T-helper 17 cell (primary cell): Measurements from ENCODE around the gene VEGFC. TPM values are rescaled to one million over a fixed set of nuclear protein-coding genes. Genes with fewer than 3 reads are reported as not detected.

Source experiments
- ATAC-seq: fragments of 150-1000 bp; cut with Tn5 transposase; 2 replicates; pipeline ENCODE4 v1.10.0; 2021; ENCODE audit warnings: mild to moderate bottlenecking, moderate library complexity
- DNase-seq, 3 donors: peaks; one replicate each; pipeline versions ENCODE4 v3.0.0 to v3.0.0-alpha.2; 2020 to 2021
- H3K9me3 ChIP-seq: one replicate; pipeline ENCODE4 v1.7.0; 2013; ENCODE audit warnings: low read length, mild to moderate bottlenecking; ENCODE audit not compliant: control insufficient read depth, poor library complexity, severe bottlenecking
- H3K27ac Mint-ChIP-seq: one replicate; pipeline ENCODE4 v1.8.0; 2022; ENCODE audit warnings: mild to moderate bottlenecking, moderate library complexity, mixed read lengths
- H3K27me3 Mint-ChIP-seq: one replicate; pipeline ENCODE4 v1.8.0; 2022; ENCODE audit warnings: mixed read lengths
- H3K36me3 Mint-ChIP-seq: one replicate; pipeline ENCODE4 v1.8.0; 2022; ENCODE audit warnings: low read depth, mixed read lengths
- H3K4me1 Mint-ChIP-seq: one replicate; pipeline ENCODE4 v1.8.0; 2022; ENCODE audit warnings: mild to moderate bottlenecking, mixed read lengths
- H3K4me3 Mint-ChIP-seq: one replicate; pipeline ENCODE4 v1.8.0; 2022; ENCODE audit warnings: mild to moderate bottlenecking, moderate library complexity, mixed read lengths
- total RNA-seq, 4 donors: library from RNA in 2 of 4; stranded (reverse) in 2 of 4; gene quantifications; one replicate each; pipeline ENCODE4 v1.2.3 and lab custom pipeline; 2022 to 2026

The VEGFC gene
- total RNA-seq, 2 donors from 2014 or later, result 1.8 TPM; not detected in 1

- Mint-ChIP-seq H3K4me1 (no peaks in the 10 kb centered on the region), H3K36me3 (no peaks in the 10 kb centered on the region), H3K27ac (no peak overlapping the region), H3K4me3 (no peak overlapping the region), H3K27me3 (no peaks in the 10 kb centered on the region)
- no peak for DNase-seq
- H3K9me3 ChIP-seq, result no peaks in the 10 kb centered on the region
- no peak for ATAC-seq
Observed at GRCh38 chr4:176745902-176746301, 46.8 kb downstream of the VEGFC start.

DNA sequence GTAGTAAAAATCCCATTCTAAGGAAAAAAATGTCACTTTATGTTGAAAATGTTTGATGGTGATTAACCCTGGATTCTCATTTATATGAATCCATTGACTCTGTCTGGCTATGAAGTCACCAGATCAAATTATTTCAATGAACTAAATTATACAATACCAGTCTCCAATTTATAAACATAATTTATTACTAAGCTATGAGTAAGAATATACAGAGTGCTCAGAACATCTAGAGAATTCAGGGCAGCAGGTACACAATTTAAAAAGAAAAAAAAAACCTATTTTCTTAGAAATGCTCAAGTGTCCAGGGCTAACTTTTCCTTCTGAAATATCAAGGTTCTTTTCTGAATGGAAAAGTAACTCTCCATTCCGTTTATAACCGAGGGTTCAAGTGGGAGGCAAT, 48.6 kb downstream of the VEGFC start:
- Mint-ChIP-seq H3K27me3 (no peaks in the 10 kb centered on the region), H3K27ac (no peak overlapping the region), H3K4me1 (no peaks in the 10 kb centered on the region), H3K4me3 (no peak overlapping the region), H3K36me3 (no peaks in the 10 kb centered on the region)
- ATAC-seq (no peak), DNase-seq (no peak)
- no peaks in the 10 kb centered on the region for H3K9me3 ChIP-seq

GRCh38 chr4:176742211-176742610, 50.5 kb downstream of the VEGFC start:
- no peak for DNase-seq
- no peak overlapping the region for H3K4me3 Mint-ChIP-seq
- H3K27ac Mint-ChIP-seq, result no peak overlapping the region
- no peaks in the 10 kb centered on the region for H3K4me1 Mint-ChIP-seq
- H3K36me3 Mint-ChIP-seq, result no peaks in the 10 kb centered on the region
- H3K9me3 ChIP-seq, result no peaks in the 10 kb centered on the region
- H3K27me3 Mint-ChIP-seq, result no peaks in the 10 kb centered on the region
- no peak for ATAC-seq

- H3K27me3 Mint-ChIP-seq, result no peaks in the 10 kb centered on the region
- ATAC-seq, result no peak
- DNase-seq, result no peak
- H3K9me3 ChIP-seq, result no peaks in the 10 kb centered on the region
- H3K4me1 Mint-ChIP-seq, result no peaks in the 10 kb centered on the region
- no peak overlapping the region for H3K4me3 Mint-ChIP-seq
- H3K36me3 Mint-ChIP-seq, result no peaks in the 10 kb centered on the region
- no peak overlapping the region for H3K27ac Mint-ChIP-seq
Observed at GRCh38 chr4:176741253-176741652, 51.5 kb downstream of the VEGFC start.

DNA sequence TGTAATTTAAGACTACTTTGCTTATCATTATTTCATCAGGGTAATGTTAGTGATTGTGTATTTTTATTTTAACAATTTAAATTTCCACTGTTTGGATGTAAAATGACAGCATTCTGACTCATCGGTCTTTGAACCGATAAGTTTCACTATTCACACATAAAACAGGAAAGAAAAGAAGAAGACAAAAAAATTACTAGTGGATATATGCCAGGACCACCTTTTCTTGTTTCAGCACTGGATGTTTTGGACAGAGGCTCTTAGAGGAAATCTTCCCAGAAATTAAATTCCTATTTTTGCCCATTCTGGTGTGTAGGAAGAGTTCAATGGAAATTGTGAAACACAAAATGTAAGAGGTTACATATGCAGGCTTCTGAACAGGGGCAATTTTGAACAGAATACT, 57.4 kb downstream of the VEGFC start:
- Mint-ChIP-seq H3K36me3 (no peaks in the 10 kb centered on the region), H3K4me3 (no peak overlapping the region), H3K27me3 (no peaks in the 10 kb centered on the region), H3K27ac (no peak overlapping the region), H3K4me1 (no peaks in the 10 kb centered on the region)
- H3K9me3 ChIP-seq, result no peaks in the 10 kb centered on the region
- DNase-seq (no peak), ATAC-seq (no peak)

DNA sequence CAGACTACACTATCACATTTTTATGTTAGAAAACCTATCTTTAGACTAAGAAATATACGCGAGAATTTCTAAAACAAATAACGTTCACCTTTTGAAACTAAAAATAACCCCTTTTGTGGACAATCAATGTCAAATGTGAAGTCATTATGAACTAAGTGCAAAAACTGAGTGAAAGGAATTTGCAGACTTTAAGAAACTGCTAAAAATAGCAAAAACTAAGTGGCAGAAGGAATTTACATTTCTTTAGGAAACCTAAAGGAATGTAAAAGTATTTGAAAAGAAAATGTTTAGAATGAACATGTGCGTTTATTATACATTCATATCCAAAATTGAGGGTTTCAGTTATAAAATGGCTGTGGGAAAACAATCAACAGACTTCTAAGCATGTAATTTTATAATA, 58.3 kb downstream of the VEGFC start:
- Mint-ChIP-seq H3K36me3 (no peaks in the 10 kb centered on the region), H3K27me3 (no peaks in the 10 kb centered on the region), H3K4me3 (no peak overlapping the region), H3K27ac (no peak overlapping the region), H3K4me1 (no peaks in the 10 kb centered on the region)
- DNase-seq, result no peak
- no peaks in the 10 kb centered on the region for H3K9me3 ChIP-seq
- no peak for ATAC-seq

DNA sequence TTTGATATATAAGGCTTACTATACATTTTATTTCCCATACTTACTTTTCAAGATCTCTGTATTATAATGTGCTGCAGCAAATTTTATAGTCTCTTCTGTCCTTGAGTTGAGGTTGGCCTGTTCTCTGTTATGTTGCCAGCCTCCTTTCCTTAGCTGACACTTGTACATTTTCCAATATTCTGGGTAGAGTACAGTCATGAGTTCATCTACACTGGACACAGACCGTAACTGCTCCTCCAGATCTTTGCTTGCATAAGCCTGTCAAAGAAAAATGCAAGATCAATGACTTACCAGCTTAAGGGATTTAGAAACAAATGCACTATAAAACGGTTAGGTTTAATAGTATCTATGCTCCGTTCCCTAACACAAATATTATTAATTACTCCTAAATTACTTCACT, 63.2 kb downstream of the VEGFC start:
- no peaks in the 10 kb centered on the region for H3K27me3 Mint-ChIP-seq
- DNase-seq (no peak), ATAC-seq (no peak)
- no peaks in the 10 kb centered on the region for H3K36me3 Mint-ChIP-seq
- H3K4me1 Mint-ChIP-seq, result no peaks in the 10 kb centered on the region
- no peak overlapping the region for H3K27ac Mint-ChIP-seq
- H3K4me3 Mint-ChIP-seq, result no peak overlapping the region
- no peaks in the 10 kb centered on the region for H3K9me3 ChIP-seq

DNA sequence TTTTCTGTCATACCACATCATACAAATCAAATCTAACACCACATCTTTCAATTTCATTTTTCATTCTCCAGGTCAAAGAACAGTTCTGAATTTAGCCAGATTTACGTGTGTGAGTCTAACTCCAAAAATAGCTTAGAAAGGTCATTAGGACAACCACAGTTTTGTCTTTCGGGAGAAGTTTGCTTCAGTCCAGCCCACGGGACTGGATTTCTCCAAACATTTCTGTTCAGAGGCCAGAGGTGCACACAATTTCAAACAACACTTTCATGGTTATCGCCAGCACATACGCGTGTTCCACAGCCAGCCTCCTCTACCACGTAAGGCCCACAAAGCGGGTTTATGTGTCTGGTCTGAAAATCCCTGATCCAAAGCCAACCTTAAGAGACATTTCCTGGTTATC, 65.9 kb downstream of the VEGFC start:
- no peak overlapping the region for H3K27ac Mint-ChIP-seq
- no peaks in the 10 kb centered on the region for H3K27me3 Mint-ChIP-seq
- ATAC-seq (no peak), DNase-seq (no peak)
- H3K36me3 Mint-ChIP-seq, result no peaks in the 10 kb centered on the region
- H3K4me3 Mint-ChIP-seq, result no peak overlapping the region
- no peaks in the 10 kb centered on the region for H3K4me1 Mint-ChIP-seq
- H3K9me3 ChIP-seq, result no peaks in the 10 kb centered on the region

DNA sequence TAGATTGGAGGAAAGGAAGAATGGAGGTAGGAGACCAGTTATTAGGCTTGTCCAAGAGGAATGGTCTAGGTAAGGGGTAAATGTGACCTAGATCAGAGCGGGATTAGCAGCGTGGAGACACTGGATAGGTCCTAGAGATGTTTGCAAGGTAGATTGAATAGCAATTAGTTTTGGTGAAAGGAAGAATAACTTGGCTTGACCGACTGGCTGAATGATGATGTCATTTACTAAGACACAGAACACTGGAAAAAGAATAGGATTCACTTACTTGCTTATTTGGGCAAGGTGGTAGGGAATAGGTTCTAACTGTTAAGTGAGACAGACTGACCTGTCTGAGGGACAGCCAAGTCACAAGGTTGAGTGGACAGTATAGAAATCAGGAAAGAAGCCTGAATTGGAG, 71.3 kb downstream of the VEGFC start:
- Mint-ChIP-seq H3K4me1 (no peaks in the 10 kb centered on the region), H3K27ac (no peak overlapping the region)

DNA sequence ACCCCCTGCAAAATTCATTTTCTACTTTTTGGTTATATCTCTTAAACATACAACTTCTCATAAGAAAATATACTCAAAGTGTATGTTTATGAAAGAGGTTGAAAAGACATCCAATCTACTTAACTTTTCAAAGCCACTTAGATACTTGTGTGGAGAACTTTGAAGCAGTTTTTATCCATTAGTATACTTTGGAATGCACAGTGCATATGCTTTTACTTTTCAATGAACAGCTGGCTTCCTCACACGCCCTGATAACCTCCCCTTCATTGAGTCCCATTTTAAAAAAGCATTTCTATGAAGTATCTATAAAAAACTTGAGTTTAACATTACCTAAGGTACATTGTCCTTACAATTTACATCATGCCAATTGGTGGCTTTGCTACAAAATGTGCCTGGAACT, 73.8 kb downstream of the VEGFC start:
- ATAC-seq, result no peak
- DNase-seq, result no peak
- H3K36me3 Mint-ChIP-seq, result no peaks in the 10 kb centered on the region
- H3K27ac Mint-ChIP-seq, result no peak overlapping the region
- no peaks in the 10 kb centered on the region for H3K9me3 ChIP-seq
- no peaks in the 10 kb centered on the region for H3K27me3 Mint-ChIP-seq
- no peak overlapping the region for H3K4me3 Mint-ChIP-seq
- H3K4me1 Mint-ChIP-seq, result no peaks in the 10 kb centered on the region

More for the DNA sequence above, 71.3 kb downstream of the VEGFC start:
- ATAC-seq, result no peak
- H3K36me3 Mint-ChIP-seq, result no peaks in the 10 kb centered on the region
- no peaks in the 10 kb centered on the region for H3K27me3 Mint-ChIP-seq
- no peaks in the 10 kb centered on the region for H3K9me3 ChIP-seq
- H3K4me3 Mint-ChIP-seq, result no peak overlapping the region
- DNase-seq, result no peak

DNA sequence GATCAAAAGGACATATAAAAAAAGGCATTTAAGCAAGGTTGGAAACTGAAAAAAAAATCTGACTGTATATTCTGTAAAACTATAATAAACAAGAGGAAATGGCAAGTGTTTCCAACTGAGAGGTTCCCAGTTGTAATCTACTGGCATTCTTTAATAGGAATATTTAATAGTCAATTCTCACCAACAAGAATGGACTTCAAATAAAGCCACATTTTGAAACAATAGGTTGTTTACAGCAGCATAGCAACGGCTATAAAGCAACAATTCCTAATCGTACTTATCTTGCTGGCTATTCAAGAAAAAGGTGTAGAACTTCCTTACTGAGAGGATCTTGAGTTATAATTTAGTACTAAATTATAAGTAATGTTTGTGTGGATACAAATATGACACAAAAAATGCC, 75.5 kb downstream of the VEGFC start:
- H3K27ac Mint-ChIP-seq, result no peak overlapping the region
- no peaks in the 10 kb centered on the region for H3K4me1 Mint-ChIP-seq
- no peaks in the 10 kb centered on the region for H3K9me3 ChIP-seq
- no peaks in the 10 kb centered on the region for H3K36me3 Mint-ChIP-seq
- no peak overlapping the region for H3K4me3 Mint-ChIP-seq
- ATAC-seq (no peak), DNase-seq (no peak)
- no peaks in the 10 kb centered on the region for H3K27me3 Mint-ChIP-seq

DNA sequence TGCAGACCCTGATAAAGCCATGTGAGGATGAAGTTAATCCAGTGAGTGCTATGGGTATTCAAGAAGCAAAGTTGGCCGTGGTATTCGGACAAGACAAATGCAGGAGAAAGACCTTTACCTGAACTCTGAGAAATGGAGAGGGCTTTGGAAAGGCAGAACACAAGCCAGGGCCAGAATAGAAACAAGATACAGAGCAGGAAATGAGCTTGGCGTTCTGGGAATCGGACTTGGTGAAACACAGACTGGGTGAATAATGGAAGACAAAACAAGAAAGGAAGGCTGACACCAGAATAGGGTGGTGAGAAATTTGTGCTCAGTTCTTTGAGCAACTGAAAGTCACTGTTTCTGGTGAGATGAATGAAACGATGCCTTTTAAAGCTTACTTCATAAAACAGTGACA, 83.3 kb downstream of the VEGFC start:
- Mint-ChIP-seq H3K4me1 (no peaks in the 10 kb centered on the region), H3K27ac (no peak overlapping the region), H3K4me3 (no peak overlapping the region), H3K27me3 (no peaks in the 10 kb centered on the region), H3K36me3 (no peaks in the 10 kb centered on the region)
- DNase-seq (no peak), ATAC-seq (no peak)
- no peaks in the 10 kb centered on the region for H3K9me3 ChIP-seq

GRCh38 chr4:176708771-176709311, 83.9 kb downstream of the VEGFC start:
- no peaks in the 10 kb centered on the region for H3K4me1 Mint-ChIP-seq
- ATAC-seq, result no peak
- no peak for DNase-seq
- H3K27me3 Mint-ChIP-seq, result no peaks in the 10 kb centered on the region
- H3K36me3 Mint-ChIP-seq, result no peaks in the 10 kb centered on the region
- H3K9me3 ChIP-seq, result no peaks in the 10 kb centered on the region
- H3K4me3 Mint-ChIP-seq, result no peak overlapping the region
- H3K27ac Mint-ChIP-seq, result no peak overlapping the region

- Mint-ChIP-seq H3K27me3 (no peaks in the 10 kb centered on the region), H3K4me3 (no peak overlapping the region), H3K27ac (no peak overlapping the region), H3K4me1 (no peaks in the 10 kb centered on the region), H3K36me3 (no peaks in the 10 kb centered on the region)
- H3K9me3 ChIP-seq, result no peaks in the 10 kb centered on the region
- ATAC-seq, result no peak
- DNase-seq, result no peak
Observed at GRCh38 chr4:176690716-176691115, 102.0 kb downstream of the VEGFC start.
